Activated naive CD4-positive, alpha-beta T cell treated with Interleukin-2 at 50 U/mL for 16 hours (primary cell): ENCODE measurements around the gene CARD8.
"Not testable (repeated sequence)": the region's sequence is repeated elsewhere in the genome, so short reads cannot be mapped to it uniquely, and the experiment has no call there.

Source experiments
- DNase-seq: peaks from one replicate; pipeline ENCODE4 v3.0.0-alpha.2; 2020

The CARD8 gene, protein sequence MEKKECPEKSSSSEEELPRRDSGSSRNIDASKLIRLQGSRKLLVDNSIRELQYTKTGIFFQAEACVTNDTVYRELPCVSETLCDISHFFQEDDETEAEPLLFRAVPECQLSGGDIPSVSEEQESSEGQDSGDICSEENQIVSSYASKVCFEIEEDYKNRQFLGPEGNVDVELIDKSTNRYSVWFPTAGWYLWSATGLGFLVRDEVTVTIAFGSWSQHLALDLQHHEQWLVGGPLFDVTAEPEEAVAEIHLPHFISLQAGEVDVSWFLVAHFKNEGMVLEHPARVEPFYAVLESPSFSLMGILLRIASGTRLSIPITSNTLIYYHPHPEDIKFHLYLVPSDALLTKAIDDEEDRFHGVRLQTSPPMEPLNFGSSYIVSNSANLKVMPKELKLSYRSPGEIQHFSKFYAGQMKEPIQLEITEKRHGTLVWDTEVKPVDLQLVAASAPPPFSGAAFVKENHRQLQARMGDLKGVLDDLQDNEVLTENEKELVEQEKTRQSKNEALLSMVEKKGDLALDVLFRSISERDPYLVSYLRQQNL

DNA sequence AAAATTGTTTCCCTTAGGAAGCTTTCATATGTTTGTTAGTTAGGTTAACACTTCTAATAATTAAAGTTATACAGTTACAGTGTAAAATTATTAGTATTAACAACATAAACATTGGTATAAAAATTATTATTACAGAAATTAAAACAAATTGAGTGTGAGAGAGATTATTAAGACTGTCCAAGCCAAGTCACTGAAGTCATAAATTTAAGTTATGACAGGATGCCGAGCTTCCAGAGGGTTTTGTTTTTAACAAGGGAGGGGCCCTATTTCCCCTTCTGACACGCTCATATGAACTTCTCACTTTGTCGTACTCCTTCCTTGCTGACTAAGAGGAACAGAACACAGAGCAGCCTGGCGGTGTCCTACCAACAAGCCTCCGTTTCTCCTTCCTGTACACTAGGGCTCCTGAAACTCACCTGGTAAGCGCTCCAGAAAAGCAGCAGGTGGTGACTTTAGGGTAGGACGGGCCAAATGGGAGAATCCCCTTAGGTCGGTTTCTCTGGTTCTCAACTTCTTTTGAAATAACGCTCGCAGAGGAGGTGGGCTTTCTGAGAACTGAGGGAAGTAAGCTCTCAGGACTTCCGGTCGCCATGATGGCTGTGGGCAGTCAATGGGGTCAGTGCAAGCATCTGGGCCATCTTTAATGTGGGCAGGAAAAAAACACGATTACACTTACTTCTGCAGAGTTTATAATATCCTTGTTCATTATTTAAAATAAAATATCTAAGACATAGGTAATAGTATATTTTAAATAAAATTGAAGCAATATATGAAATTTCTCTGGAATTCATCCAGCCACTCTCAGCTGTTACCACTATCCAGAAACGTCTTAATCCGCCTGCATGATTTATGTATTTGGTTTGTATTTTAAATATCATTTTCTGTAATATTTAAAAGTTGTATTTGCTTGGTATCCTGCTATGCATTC lies at the start of gene CARD8:
CARD8 (minus strand) TSS at position 537 of the 928 bp plus-strand sequence. CDS start 14,892 bp downstream, outside the sequence.
- DNase-seq = peak; percentile 84

DNA sequence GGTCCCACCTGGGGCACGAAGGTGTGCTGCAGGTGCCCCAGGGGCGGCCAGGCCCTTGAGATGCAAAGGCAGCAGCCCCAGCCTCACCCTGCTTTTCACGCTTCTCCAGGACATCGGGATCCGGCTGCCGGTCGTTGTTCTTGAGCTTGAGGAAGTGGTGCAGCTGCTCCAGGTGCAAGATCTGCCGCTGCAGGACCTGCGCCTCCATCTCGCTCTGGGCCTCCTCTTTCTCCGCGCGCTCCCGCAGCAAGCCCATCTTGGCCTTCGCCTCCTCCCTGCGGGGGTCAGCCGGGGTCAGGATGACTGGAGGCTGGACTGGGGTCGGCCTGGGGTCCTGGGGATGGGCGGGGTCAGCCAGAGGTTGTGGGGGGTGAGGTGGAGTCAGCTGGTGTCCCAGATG lies 48.2 kb upstream of the CARD8 start:
- no peak for DNase-seq

DNA sequence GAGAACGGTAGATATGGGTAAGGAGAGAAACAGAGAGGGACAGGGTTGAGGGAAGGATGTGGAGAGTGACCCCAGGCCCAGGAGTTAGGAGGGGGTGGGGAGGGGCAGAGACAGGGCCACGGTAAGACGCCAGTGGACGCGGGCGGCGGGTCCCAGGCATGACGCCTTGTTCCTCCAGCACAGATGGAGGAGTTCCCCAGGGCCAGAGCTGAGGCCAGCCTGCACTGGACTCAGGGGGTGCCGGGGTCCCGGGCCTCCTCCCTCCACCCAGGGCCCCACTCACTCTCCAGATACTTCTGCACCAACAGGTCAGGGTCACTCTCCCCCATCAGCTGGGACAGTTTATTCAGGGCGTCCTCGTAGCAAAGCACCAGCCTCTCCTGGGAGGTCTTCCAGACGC lies 47.7 kb upstream of the CARD8 start:
- DNase-seq = no peak

DNA sequence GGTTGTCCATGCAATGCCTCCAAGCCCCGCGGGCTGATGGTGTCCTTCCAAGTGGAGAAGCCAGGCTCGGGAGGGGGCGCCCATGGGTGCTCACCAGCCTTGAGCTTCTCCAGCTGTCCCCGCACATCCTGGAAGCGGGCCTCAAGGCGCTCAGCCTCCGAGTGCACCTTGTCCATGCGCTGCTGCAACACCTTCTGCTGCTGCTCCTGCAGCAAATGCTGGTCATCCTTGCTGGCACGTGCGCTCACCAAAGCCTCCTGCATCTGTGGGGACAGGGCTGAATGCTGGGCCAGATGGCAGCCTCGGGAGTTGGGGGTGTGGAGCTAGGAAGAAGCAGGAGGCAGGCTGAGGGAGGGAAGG lies 46.9 kb upstream of the CARD8 start:
- DNase-seq = no peak

DNA sequence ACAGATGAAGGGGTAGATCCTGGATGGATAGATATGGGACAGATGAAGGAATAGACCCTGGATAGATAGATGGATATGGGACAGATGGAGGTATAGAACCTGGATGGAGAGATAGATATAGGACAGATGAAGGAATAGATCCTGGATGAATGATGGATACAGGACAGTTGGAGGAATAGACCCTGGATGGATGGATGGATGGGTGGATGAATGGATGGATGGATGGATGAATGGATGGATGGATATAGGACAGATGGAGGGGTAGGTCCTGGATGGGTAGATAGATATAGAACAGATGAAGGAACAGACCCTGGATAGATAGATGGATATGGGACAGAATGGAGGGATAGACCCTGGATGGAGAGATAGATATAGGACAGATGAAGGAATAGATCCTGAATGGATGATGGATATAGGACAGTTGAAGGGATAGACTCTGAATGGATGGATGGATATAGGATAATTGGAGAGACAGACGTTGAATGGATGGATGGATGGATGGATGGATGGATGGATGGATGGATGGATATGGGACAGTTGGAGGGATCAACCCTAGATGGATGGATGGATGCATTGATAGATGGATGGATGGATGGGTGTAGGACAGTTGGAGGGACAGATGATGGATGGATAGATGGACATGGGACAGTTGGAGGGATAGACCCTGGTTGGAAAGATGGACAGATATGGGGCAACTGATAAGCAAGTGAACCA lies 46.3 kb upstream of the CARD8 start:
- no peak for DNase-seq

DNA sequence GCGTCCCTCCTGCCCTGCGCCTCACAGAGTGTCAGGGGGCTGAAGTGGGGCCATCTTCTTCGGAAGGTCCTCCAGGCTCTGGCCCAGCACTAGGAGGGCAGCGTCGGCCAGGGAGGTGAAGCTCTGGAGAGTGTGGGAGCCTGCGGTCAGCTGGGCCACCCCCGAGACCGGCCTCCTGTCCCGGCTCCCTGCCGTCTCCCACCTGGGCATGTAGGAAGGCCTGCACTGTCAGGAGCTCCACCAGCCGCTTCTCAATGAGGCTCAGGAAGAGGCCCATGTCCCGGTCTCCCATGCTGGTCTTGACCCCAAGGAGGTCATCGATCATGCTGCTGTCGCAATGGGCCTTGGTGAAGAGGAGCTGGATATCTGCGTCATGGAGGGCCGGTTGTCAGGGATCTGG lies 42.3 kb upstream of the CARD8 start:
- no peak for DNase-seq

DNA sequence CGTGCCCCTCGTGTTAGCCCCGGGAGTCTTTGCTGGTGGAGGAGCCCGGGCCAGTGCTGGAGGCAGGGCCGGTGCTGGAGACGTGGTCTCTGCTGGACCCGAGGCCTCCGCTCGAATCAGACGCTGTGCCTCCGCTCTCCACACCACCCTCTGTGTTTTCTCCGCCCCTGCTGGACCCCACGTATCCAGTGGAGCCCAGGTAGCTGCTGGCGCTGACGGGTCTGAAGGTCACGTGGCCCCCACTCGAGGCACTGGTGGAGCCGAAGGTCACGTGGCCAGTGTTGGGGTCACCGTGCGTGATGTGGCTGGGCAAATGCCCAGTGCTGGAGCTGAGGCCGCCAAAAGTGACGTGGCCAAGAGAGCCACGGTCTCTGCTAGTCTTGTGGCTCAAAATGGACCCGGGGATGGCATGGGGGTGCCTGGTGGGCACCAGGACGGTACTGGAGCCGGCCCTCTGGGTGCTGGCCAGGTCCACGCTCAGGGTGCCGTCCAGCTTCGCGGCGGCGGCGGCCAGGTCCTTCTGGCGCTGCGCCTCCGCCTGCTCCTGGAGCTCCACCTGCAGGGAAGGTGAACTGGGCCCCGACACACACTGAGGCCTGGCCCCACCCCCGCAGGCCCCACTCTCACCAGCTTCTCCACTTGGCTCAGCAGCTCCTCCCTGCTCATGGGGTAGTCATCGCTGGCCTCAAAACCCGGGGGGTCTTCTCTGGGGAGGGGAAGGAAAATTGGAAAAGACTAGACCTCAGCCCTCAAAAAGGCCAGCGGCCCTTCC lies 41.4 kb upstream of the CARD8 start:
- DNase-seq = no peak

DNA sequence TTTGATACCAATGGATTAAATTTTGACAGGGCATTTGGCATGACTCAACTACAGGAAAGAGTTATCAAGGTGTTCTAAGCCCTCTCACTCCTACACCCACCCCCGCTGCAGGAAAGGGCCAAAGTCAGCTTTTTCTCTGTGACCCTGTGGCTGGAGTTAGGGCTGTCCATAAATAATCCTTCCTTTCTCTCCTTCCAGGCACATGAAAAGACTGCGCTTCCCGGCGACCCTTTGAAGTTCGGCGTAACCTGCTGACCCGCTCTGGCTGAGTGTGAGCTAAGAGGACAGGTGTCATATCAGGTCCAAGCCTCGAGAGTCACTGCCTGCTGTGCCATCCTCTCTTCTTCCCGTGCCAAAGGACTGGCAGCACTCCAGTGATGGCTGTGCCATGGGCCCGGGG lies 39.7 kb upstream of the CARD8 start:
- no peak for DNase-seq

DNA sequence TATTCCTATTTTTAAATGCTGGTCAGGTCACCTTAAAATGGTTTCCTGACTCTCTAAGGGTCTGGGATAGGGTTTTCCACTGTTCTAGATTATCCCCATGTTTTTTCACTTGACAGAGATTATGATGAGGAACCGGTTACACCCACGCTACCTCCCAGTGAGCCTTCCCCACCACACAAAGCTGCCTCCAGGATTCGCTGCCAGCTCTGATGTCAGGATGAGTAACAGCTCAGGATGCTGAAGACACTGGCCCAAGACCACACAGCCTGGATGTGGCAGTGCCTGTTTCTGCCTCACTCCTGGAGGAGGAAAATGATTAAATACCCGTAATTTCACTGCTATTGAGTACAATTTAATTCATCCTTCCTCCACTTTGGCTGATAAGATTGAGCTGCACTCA lies 37.1 kb upstream of the CARD8 start:
- no peak for DNase-seq

DNA sequence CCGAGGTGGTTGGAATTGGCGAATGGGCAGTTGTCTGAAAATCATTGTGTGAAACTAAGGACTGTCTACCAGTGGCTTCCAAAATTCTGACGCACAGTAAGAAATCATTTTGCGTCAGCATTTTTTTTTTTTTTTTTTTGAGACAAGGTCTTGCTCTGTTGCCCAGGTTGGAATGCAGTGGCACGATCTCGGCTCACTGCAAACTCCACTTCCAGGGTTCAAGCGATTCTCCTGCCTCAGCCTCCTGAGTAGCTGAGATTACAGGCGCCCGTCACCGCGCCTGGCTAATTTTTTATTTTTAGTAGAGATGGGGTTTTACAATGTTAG lies 35.7 kb upstream of the CARD8 start:
- DNase-seq = not testable (repeated sequence)

DNA sequence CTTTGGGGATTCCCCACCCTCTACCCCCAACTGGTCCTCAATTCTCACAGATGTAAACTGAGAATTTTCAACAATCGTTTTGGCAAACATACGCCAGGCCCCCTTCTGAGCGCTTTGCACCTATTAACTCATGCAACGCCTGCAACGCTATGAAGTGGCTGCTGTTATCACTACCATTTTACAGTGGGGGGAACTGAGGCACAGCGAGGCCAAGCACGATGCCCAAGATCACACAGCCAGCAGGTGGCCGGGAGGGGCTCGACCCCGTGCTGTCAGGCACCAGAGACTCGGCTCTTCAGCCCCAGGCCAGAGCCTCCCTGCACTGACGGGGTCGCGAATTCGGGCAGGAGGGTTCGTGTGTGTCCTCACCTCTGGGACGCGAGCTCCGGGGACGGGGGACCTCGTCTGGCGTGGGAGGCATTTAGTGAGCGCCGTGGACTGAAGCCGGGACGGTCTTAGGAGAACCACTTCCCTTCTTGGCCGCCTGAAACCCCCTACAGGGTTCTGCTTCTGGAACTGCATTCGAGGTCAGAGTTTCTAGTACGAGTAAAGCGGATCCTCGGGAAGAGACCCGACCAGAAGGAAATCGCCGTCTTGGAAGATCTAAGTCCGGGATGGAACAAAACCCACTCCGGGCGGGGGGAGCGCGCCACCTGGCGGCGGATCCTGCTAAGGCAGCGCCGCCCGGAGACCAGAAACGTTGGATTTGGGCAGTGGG lies 35.2 kb upstream of the CARD8 start:
- peak; percentile 63 for DNase-seq

DNA sequence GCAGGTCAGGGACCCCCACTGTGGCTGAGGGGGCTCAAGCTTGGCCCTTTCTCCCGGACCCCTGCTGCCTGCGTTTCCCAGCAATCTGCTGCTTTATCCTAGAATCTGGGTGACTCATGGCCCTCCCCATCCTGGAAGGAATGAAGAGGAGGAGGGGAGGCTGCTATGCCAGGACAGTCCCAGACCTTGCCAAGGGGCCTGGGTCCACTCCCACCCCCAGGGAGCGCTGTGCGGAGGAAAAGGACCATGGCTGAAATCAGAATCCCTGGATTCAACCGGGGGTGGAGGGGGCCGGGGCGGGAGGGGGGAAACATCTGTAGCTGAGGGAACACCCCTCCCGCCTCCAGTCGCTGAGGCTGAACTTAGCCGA lies 34.7 kb upstream of the CARD8 start:
- DNase-seq = no peak

DNA sequence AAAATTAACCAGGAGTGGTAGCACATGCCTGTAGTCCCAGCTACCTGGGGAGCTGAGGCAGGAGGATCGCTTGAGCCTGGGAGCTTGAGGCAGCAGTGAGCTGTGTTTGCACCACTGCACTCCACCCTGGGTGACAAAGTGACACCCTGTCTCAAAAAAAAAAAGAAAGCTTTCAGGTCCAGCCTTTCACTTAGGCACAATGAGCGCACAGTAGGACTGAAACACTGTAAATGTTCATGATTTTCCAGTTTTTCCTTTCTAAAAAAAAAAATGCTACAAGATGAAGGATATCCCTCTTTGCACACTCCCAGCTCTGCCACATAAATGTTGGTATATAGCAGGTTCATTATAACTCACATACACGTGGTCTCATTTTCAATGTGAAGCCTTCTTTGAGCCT lies 32.0 kb upstream of the CARD8 start:
- DNase-seq = no peak

DNA sequence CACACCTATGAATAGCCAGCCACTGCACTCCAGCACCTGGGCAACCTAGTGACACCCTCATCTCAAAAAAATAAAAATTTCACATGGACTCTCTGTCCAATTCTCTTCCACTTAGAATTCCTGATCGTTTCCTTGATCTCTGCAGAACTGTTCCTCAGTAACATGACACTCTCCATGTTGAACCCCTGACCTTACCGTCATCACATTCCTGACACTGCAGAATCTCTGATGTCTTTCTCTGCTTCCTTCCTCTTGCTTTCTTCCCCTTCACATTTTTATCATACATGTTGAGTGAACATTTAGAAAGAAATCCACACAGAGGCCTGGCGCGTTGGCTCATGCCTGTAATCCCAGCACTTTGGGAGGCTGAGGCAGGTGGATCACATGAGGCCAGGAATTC lies 29.2 kb upstream of the CARD8 start:
- no peak for DNase-seq

DNA sequence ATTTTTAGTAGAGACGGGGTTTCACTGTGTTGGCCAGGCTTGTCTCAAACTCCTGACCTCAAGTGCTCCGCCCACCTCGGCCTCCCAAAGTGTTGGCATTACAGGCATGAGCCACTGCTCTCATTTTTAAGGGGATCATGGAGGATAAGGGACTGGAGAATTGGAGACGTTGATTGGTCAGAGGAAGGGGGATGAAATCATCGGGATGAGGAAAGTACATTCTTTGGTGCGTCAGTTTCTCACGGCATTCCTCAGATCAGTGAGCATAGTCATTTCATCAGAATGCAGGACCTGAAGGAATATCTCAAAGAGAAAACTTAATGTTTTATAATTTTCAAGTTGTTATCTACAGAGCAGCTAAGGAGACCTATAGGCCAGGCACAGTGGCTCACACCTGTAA lies 28.2 kb upstream of the CARD8 start:
- DNase-seq = no peak

DNA sequence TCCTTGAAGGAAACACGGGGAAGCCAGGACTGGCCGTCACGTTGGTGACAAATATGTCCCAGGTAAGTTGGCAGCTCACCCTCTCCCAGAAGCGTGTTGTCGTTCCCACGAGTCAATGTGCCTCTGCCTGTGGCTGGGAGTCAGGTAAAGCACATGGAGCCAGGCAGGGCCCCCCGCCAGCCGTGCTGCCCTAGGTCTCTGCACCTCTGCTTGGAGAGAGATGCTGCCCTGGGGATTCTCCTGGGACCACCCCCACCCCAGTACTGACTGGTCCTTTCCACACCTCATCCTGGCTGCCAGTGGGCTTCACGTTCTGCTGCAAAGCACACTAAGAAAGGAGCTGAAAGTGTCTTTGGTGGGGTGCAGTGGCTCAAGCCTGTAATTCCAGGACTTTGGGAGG lies 24.0 kb upstream of the CARD8 start:
- no peak for DNase-seq

DNA sequence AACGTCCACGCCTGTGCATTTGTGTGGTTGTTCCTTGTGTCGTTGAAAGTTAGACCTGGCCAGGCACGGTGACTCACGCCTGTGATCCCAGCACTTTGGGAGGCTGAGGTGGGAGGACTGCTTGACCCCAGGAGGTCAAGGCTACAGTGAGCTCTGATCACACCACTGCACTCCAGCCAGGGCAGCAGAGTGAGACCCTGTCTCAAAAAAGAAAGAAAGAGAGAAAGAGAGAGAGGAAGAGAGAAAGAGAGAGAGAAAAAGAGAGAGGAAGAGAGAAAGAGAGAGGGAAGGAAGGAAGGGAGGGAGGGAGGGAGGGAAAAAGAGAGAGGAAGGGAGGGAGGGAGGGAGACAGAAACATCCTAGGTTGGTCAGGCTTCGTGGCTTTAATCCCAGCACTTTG lies 19.2 kb upstream of the CARD8 start:
- no peak for DNase-seq

DNA sequence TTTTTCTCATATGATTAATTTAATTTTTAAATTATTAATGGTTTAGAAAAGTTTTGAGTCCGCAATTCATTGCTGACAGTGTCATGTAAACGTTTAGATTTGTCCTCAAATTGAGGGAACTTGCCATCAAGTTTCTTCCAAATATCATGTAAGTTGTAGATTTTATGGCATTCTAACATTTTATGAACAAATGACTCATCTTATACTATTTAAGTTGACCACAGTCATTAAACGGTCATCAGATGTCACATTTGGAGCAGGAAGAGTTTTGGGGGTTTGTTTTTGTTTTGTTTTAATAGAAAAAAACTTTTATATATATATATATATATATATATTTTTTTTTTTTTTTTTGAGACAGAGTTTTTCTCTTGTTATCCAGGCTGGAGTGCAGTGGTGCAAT lies 18.5 kb upstream of the CARD8 start:
- no peak for DNase-seq

DNA sequence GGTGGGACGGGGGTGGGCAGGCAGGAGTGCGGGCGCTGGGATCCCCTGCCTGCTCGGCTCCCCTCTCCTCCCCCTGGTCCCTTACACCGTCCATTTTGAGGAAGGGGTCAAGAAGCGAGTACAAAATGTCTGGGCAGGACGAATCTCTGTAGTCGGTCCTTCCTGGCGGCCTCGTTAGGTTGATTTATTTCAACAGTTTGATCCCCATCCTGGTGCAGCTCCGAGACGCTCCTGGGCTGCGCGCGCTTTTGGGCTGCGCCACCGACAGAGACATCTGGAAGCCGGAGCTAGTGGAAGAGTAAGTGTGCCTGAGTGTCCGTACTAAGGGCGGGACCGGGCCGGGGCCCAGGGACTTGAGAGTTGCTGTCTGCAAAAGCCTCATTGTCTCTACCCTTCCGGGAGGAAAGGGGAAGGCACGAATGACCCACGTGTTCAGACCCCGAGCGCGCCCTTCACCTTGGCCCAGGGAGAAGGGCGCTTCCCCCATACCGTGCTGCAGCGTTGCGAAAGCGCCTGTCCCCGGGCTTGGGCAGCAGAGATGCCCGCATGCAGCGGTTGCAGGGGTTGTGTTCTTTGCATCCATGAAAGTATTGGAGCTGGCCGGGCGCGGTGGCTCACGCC lies 15.9 kb upstream of the CARD8 start:
- DNase-seq = no peak

DNA sequence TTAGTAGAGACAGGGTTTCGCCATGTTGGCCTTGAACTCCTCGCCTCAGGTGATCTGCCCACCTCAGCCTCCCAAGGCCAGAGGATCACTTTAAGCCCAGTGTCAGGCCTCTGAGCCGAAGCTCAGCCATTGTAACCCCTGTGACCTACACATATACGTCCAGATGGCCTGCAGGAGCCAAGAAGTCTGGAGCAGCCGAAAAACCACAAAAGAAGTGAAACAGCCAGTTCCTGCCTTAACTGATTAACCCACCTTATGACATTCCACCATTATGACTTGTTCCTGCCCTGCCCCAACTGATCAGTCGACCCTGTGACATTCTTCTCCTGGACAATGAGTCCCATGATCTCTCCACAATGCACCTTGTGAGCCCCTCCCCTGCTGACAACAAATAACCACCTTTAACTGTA lies 13.9 kb upstream of the CARD8 start:
- not testable (repeated sequence) for DNase-seq

DNA sequence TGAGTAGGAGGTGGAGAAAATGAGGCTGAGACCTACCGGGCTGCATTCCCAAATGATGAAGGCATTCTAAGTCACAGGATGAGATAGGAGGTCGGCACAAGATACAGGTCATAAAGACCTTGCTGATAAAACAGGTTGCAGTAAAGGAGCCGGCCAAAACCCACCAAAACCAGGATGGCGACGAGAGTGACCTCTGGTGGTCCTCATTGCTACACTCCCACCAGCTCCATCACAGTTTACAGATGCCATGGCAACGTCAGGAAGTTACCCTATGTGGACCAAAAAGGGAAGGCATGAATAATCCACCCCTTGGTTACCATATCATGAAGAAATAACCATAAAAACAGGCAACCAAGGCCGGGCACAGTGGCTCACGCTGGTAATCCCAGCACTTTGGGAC lies 9.6 kb upstream of the CARD8 start:
- not testable (repeated sequence) for DNase-seq

DNA sequence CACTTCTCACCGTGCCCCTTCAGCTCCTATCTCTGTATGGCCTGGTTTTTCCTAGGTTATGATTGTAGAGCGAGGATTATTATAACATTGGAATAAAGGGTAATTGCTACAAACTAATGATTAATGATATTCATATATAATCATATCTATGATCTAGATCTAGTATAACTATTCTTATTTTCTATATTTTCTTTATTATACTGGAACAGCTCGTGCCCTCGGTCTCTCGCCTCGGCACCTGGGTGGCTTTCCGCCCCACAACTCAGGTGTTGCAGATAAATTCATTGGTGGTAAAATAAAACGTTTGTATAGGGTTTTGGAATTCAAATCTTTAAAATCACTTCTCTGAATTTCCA lies 4.6 kb upstream of the CARD8 start:
- DNase-seq = not testable (repeated sequence)
